NCI-H524 treated with DMSO at 0.1 percent for 48 hours (cell line): ENCODE data around the gene PSMC6.
"Not testable (repeated sequence)": the region's sequence is repeated elsewhere in the genome, so short reads cannot be mapped to it uniquely, and the experiment has no call there.

Experiments
- DNase-seq: peaks from one replicate; lab custom pipeline; 2025; lab: John Stamatoyannopoulos, UW

Gene PSMC6

GRCh38 chr14:52723514-52724359 lies 16.7 kb downstream of the PSMC6 start:
- no peak for DNase-seq

DNA sequence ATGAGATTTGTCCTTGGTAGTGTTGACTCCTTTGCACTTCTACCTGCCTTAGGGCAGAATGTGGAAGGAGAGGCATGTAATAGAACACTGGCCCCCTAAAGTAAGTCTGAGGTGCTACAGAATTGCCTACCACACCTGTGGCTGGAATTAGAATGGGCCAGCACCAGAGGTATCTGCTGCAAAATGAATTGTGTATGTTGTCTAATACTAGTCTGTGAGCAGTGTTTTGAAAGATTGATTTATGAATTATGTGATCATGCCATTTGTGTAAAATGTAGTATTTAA lies 17.3 kb downstream of the PSMC6 start:
- no peak for DNase-seq

- DNase-seq: not testable (repeated sequence)
Measured at GRCh38 chr14:52727509-52727908, 20.5 kb downstream of the PSMC6 start.

DNA sequence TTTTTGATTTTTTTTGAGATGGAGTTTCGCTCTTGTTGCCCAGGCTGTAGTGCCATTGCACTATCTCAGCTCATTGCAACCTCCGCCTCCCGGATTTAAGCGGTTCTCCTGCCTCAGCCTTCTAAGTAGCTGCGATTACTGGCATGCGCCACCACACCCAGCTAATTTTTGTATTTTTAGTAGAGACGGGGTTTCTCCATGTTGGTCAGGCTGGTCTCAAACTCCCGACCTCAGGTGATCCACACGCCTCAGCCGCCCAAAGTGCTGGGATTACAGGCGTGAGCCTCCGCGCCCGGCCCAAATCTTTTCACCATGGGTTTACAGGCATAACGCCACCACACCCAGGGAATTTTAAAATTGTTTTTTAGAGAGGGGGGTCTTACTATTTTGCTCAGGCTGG lies 22.0 kb downstream of the PSMC6 start:
- not testable (repeated sequence) for DNase-seq

- no peak for DNase-seq
Measured at GRCh38 chr14:52729585-52729924, 22.6 kb downstream of the PSMC6 start.

GRCh38 chr14:52729925-52730708 lies 23.1 kb downstream of the PSMC6 start, which contains the start of gene STYX:
STYX (plus strand) TSS chr14:52730166; CDS start chr14:52730475, 309 bp downstream.
- peak; percentile 94 for DNase-seq

DNA sequence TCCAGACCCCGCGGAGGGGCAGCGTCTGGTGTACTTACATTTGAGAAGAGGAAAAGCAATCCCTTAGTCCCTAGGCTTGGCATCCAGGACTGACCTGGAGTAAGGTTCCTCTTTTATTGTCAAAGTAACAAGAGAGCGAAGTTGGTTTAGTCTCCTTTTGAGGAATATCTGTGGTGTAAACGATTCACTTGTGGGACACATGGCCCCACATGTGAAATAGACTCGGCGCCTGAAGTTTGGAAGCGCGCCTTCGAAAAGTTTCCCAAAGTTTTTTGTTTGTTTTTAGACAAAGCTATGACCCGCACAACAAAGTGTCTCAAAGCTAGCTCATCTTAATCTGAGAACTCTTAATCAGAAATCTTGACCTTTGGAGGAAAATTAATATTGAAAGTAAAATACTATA lies 23.7 kb downstream of the PSMC6 start:
- DNase-seq: no peak

- DNase-seq: no peak
Measured at GRCh38 chr14:52733824-52734223, 26.8 kb downstream of the PSMC6 start.

DNA sequence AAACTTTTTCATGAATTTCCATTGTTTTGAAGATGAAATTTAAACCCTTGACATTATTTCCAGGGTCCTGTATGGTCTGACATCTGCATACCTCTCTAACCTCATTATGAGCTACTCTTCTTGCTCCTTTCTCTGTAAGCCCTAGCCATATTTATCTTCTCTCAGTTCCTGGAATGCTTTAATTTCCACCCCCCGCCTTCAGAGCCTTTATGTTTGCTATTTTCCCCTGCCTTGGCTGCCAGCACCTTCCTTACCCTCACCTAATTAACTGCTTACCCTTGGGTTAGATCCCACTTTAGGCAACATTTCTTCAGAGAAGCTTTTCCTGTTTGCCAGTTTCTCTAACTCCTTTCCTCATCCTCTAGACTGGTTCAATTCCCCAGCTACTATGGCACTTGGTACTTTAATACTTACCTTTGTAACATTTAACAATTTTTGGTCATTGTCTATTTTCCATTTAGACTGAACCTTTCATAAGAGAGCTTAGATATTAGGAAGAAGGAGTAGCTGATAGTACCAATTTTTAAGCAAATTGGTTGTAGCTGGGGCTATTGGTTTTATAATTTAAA lies 29.0 kb downstream of the PSMC6 start:
- no peak for DNase-seq

GRCh38 chr14:52738409-52738808 lies 31.4 kb downstream of the PSMC6 start:
- no peak for DNase-seq

- DNase-seq: no peak
Measured at GRCh38 chr14:52740751-52741150, 33.8 kb downstream of the PSMC6 start.

DNA sequence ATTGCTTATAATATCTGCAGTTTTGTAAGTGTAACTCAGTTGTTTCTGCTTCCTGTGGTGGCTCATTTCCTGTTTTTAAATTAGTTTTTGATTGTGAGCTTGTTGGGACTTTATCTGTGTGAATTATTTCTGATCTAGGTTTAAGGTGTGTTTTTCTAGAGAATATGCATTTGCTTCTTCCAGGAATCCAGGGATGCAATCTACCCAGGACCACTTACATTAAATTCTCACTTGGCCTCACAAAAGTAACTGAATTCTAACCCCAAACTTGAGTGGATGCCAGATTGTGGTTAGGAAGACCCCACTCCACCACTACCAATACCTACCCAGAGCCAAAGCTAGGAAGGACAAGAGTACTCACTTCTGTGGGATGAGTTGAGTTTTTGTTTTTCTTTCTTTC lies 34.9 kb downstream of the PSMC6 start:
- DNase-seq: no peak

DNA sequence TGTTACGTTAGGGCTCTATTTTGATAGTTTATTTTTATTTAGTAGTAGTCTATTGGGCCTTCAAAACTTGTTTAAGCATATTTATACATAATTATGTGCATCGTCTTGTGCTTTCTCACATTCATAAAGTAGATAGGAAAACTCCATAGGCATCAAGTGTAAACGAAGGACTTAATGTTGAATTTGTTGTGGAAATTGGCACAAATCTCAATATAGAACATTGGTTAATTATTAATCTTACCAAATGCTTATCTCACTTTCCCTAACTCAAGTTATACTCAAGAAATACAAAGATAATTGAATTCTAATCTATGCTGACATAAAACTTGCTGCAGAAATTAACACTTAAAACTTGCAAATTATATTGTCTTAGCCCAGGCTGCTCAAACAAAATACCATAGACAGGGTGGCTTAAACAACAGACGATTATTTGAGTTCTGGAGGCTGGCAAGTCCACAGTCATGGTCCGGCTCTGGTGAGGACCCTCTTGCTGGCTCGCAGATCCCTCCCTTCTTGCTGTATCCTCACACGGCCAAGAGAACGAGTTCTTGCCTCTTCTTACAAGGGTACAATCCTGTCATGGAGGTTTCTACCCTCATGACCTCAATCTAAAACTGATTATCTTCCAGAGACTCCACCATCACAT lies 41.8 kb downstream of the PSMC6 start:
- no peak for DNase-seq

DNA sequence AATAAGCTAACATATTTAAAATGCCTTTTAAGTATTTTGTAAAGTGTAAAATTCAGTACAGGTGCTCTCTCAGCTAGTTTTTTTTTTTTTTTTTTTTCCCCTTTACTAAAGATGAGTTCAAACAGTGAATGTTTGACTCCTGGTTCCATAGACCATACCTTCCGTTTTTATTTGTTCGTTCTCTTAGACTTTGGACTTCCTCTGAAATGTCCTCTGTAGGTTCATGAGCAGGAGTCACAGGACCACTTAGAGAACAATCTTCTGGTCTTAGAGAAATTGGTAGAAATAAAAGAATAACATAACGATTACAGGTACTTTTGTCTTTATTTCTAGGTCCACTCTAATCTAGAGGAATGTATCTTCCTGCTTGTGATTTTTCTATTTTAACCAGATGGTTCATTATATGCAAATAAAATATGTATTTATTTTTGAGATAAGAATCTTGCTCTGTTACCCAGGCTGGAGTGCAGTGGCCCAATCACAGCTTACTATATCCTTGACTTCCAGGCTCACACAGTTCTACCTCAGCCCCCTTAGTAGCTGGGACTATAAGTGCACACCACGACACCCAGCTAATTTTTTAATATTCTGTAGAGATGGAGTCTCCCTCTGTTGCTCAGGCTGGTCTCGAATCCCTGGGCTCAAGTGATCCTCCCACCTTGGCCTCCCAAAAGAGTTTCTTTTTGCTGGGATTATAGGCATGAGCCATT lies 48.8 kb downstream of the PSMC6 start:
- DNase-seq: no peak

- no peak for DNase-seq
Measured at GRCh38 chr14:52759145-52759544, 52.1 kb downstream of the PSMC6 start.

DNA sequence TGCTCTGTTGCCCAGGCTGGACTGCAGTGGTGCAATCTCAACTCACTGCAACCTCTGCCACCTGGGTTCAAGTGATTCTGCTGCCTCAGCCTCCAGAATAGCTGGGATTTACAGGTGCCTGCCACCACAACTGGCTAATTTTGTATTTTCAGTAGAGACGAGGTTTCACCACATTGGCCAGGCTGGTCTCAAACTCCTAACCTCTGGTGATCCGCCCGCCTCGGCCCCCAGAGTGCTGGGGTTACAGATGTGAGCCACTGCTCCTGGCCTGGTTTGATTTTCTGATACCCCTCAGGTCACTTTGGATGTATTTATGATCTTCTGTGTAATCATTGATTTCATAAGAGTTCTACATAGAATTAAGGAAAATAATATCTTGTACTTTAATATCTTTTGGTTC lies 55.9 kb downstream of the PSMC6 start:
- DNase-seq: not testable (repeated sequence)

GRCh38 chr14:52767058-52767833 lies 60.2 kb downstream of the PSMC6 start:
- DNase-seq: no peak

GRCh38 chr14:52769887-52770286 lies 62.9 kb downstream of the PSMC6 start:
- no peak for DNase-seq

GRCh38 chr14:52776816-52777215 lies 69.8 kb downstream of the PSMC6 start:
- DNase-seq: no peak
